GM18498 (cell line): Measurements from ENCODE around the gene PAPSS1.

ENCODE experiments used
- ATAC-seq: cut with Tn5 transposase; IDR thresholded peaks from one replicate; pipeline ENCODE4 v1.9.1; 2021; ENCODE audit warnings: mild to moderate bottlenecking, moderate library complexity; ENCODE audit not compliant: unreplicated experiment

The PAPSS1 gene

DNA sequence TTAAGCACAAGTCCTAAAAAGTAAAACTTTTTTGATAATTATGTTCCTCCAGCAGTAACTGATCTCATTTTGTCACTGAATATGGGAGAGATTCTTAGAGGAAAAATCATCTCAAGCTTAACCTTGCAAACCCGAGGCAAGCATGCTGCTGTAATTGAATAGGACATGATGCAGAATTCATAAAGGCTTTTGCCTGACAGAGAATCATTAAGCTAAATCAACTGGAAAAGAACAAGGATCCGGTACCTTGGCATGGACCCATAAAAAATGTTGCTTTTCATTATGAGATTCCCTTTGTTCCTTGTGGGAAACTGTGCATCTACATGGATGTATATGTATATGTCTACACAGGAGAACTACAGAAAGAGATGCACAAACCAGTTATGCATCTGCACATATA lies 149.1 kb downstream of the PAPSS1 start:
- ATAC-seq, result no peak

GRCh38 chr4:107564326-107564725 lies 155.7 kb downstream of the PAPSS1 start:
- no peak for ATAC-seq
